B cell (primary cell): Measurements from ENCODE around the gene ALKBH4. TPM values are rescaled to one million over a fixed set of nuclear protein-coding genes. Genes with fewer than 3 reads are reported as not detected.

ENCODE experiments used
- ATAC-seq: fragments of 200-7000 bp; cut with Tn5 transposase; one replicate; pipeline ENCODE4 v1.10.0; 2021; ENCODE audit warnings: low read depth, mild to moderate bottlenecking, moderate number of reproducible peaks, moderate library complexity
- CTCF ChIA-PET: fragments of 350-600 bp; sonication (Branson Sonifier 250); formaldehyde crosslinking; loops from one replicate; lab custom pipeline; 2021; ENCODE audit warnings: antibody characterized with exemption, inconsistent platforms; lab: Charles Lee
- POLR2A ChIA-PET: fragments of 350-600 bp; sonication (Branson Sonifier 250); formaldehyde crosslinking; loops from one replicate; lab custom pipeline; 2021; ENCODE audit warnings: antibody characterized with exemption; lab: Charles Lee
- DNase-seq: peaks from one replicate; pipeline ENCODE4 v3.0.0; 2013
- H2AFZ ChIP-seq: 2 replicates; pipeline ENCODE4 v1.6.1; 2012; ENCODE audit warnings: mild to moderate bottlenecking, low read depth, low read length; ENCODE audit not compliant: insufficient read depth, poor library complexity, severe bottlenecking
- H3K27ac ChIP-seq, 2 donors: 1 replicate in 1 of 2; 2 replicates in 1 of 2; pipeline ENCODE4 v1.5.1; 2012 to 2013; ENCODE audit warnings: low read length in 2 of 2, mild to moderate bottlenecking in 2 of 2, moderate library complexity in 1 of 2
- H3K27me3 ChIP-seq, 4 experiments: fragments of 200-600 bp in 1 of 4; sonication (generic) in 1 of 4; replicated peaks in 1 of 4; 1 replicate in 2 of 4; 2 replicates in 2 of 4; pipeline versions ENCODE4 v1.6.1 to v1.7.0; 2013 to 2016; ENCODE audit warnings: low read length in 3 of 4, mild to moderate bottlenecking in 2 of 4, mixed read lengths in 1 of 4, moderate library complexity in 1 of 4; ENCODE audit not compliant: insufficient read depth in 4 of 4, control insufficient read depth in 3 of 4; ENCODE audit errors: control extremely low read depth in 1 of 4
- H3K36me3 ChIP-seq, 2 experiments: replicated peaks in 1 of 2; 1 replicate in 1 of 2; 2 replicates in 1 of 2; pipeline versions ENCODE4 v1.6.1 to v1.7.1; 2013; ENCODE audit warnings: low read length in 1 of 2; ENCODE audit not compliant: insufficient read depth in 2 of 2, control insufficient read depth in 1 of 2; ENCODE audit errors: control extremely low read depth in 1 of 2, extremely low read depth in 1 of 2
- H3K4me1 ChIP-seq, 2 donors: fragments of 200-600 bp in 1 of 2; sonication (generic) in 1 of 2; 1 replicate in 1 of 2; 2 replicates in 1 of 2; pipeline versions ENCODE4 v1.5.1 to v1.6.1; 2013 to 2017; ENCODE audit warnings: low read length in 2 of 2; ENCODE audit not compliant: control insufficient read depth in 2 of 2, insufficient read depth in 2 of 2
- H3K4me2 ChIP-seq: replicated peaks from 2 replicates; pipeline ENCODE3; 2012; ENCODE audit warnings: mild to moderate bottlenecking, low read depth, low read length; ENCODE audit not compliant: poor library complexity, severe bottlenecking
- H3K4me3 ChIP-seq, 5 experiments: fragments of 200-600 bp in 1 of 5; sonication (generic) in 1 of 5; 1 replicate in 3 of 5; 2 replicates in 2 of 5; pipeline versions ENCODE4 v1.5.1 to v1.7.0; 2011 to 2016; ENCODE audit warnings: low read length in 4 of 5, mild to moderate bottlenecking in 4 of 5, low read depth in 2 of 5, control low read depth in 1 of 5, moderate library complexity in 1 of 5; ENCODE audit not compliant: insufficient read depth in 1 of 5; ENCODE audit errors: control extremely low read depth in 1 of 5, extremely low read depth in 1 of 5
- H3K79me2 ChIP-seq: fragments of 200-600 bp; sonication (generic); one replicate; pipeline ENCODE4 v1.6.0; 2016; ENCODE audit warnings: low read length; ENCODE audit not compliant: control insufficient read depth, insufficient read depth
- H3K9ac ChIP-seq: fragments of 200-600 bp; sonication (generic); 2 replicates; pipeline ENCODE4 v1.6.1; 2017; ENCODE audit warnings: mild to moderate bottlenecking, low read length, moderate library complexity
- H3K9me3 ChIP-seq, 3 donors: one replicate each; pipeline versions ENCODE4 v1.6.1 to v1.7.1; 2013; ENCODE audit warnings: low read length in 2 of 3; ENCODE audit not compliant: control insufficient read depth in 2 of 3, insufficient read depth in 1 of 3; ENCODE audit errors: control extremely low read depth in 1 of 3
- H4K20me1 ChIP-seq: 2 replicates; pipeline ENCODE4 v1.6.0; 2012; ENCODE audit warnings: mild to moderate bottlenecking, low read length; ENCODE audit not compliant: insufficient read depth, control insufficient read depth, poor library complexity, severe bottlenecking
- H3K27ac Mint-ChIP-seq: one replicate; pipeline ENCODE4 v1.8.0; 2021; ENCODE audit warnings: mixed read lengths
- H3K27me3 Mint-ChIP-seq: one replicate; pipeline ENCODE4 v1.8.0; 2021; ENCODE audit warnings: mixed read lengths
- H3K4me1 Mint-ChIP-seq: one replicate; pipeline ENCODE4 v1.8.0; 2021; ENCODE audit warnings: mixed read lengths
- H3K4me3 Mint-ChIP-seq: one replicate; pipeline ENCODE4 v1.8.0; 2021; ENCODE audit warnings: mixed read lengths
- H3K9me3 Mint-ChIP-seq: one replicate; pipeline ENCODE4 v1.8.0; 2022; ENCODE audit warnings: mixed read lengths; ENCODE audit not compliant: insufficient read depth
- EZH2 ChIP-seq: IDR thresholded peaks from 2 replicates; pipeline ENCODE4 v1.6.1; 2012; ENCODE audit warnings: borderline replicate concordance, low read depth, mild to moderate bottlenecking, moderate library complexity, low read length; ENCODE audit not compliant: insufficient read depth, poor library complexity, severe bottlenecking
- WGBS: methylation state at CpG from one replicate; pipeline ENCODE4 v1.1.5; 2013; ENCODE audit warnings: missing lambda C conversion rate; ENCODE audit not compliant: insufficient coverage; 5-methylcytosine and 5-hydroxymethylcytosine counted together
- intact Hi-C: fragments of 100-400 bp; cut with micrococcal nuclease; formaldehyde crosslinking; loops from one replicate; pipeline ENCODE4 v1.10.0; 2022
- polyA plus RNA-seq: library from polyadenylated mRNA; depleted of rRNA; stranded (reverse); fragments of >200 nt; gene quantifications from 2 replicates; pipeline ENCODE4 v1.2.3, GENCODE V29; 2012
- total RNA-seq, 2 donors: library from RNA; stranded (reverse); fragments of 120-200 nt in 1 of 2; gene quantifications; 1 replicate in 1 of 2; 2 replicates in 1 of 2; pipeline versions ENCODE4 v1.2.3 to v1.2.4, GENCODE V29; 2013 to 2022
- TF ChIP-seq, protein P1 (sequence below): fragments of 200-600 bp; IDR thresholded peaks from one replicate; pipeline ENCODE4 v1.8.0; 2022; ENCODE audit warnings: antibody characterized with exemption, mild to moderate bottlenecking

Gene ALKBH4
- total and polyA plus RNA-seq, 2 donors (not counting 1 experiment from before 2014, with no cell fraction given) = 6.2 to 8.6 TPM

DNA sequence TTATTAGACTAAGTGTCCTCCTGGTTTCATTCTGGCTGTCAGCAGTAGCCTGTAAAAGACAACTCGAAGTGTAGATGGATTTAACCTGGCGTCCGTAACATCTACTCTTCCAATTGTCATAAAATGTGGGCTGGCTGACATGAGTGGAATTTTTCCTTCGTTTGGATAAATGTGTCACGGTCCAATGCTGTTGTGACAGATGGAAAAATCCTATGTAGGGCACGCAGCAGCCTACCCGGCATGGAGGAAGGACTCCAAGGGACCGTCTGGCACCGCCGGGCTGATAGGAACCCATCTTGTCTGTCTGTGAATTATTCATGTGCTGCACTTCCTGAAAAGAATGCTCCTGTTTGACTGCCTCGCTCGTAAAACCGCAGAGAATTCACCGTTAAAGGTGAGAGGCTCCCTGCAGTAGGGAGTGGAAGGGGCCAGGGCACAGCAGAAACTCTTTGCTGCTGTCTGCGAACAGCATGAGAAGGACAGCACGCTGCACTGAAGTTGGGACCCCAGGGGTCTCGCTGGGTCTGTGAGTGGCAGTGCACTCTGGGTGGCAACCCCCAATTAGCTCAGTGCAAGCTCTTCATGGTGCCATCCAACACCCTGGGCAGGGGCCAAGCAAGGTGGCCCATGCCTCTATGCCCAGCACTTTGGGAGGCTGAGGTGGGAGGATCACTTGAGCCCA, 32.9 kb downstream of the ALKBH4 start:
- Histone ChIP-seq H2AFZ (peak overlapping the region; percentile 31), H3K27me3 (no peaks in the 10 kb centered on the region), H3K4me3 (peak overlapping the region in 3 of 5 experiments; percentile 12 to 23 (median 13)), H3K4me1 (peaks cover 82 to 90% of the 10 kb centered on the region in 2 donors), H3K4me2 (peak overlapping the region; percentile 95), H3K9me3 (no peaks in the 10 kb centered on the region), H4K20me1 (no peaks in the 10 kb centered on the region), H3K9ac (peak overlapping the region; percentile 43), H3K27ac (peak overlapping the region; percentile 98 to 100), H3K36me3 (peaks cover 0 to 12% of the 10 kb centered on the region in 2 experiments), H3K79me2 (peaks cover 53% of the 10 kb centered on the region)
- POLR2A ChIA-PET = interaction anchor here (0.8 to 13.6 kb wide), 4 partner anchors 9 to 24 kb away, joined by 3 to 223 read pairs (median 72); no protein-coding TSS in a partner anchor
- Mint-ChIP-seq H3K4me3 (peak overlapping the region; percentile 88), H3K9me3 (no peaks in the 10 kb centered on the region), H3K27ac (peak overlapping the region; percentile 96), H3K27me3 (no peaks in the 10 kb centered on the region), H3K4me1 (peaks cover 74% of the 10 kb centered on the region)
- CTCF ChIA-PET = interaction anchor here (0.7 to 46.3 kb wide), 6 partner anchors 8 to 240 kb away, joined by 3 to 1182 read pairs (median 5); no protein-coding TSS in a partner anchor
- intact Hi-C loops = no loop called here
- DNase-seq (peak; percentile 86), ATAC-seq (peak; percentile 11)
- WGBS = 17% methylated on average over 17 of the region's 17 CpGs
- TF ChIP-seq EZH2 = no peak
- TF ChIP-seq, protein P1, sequence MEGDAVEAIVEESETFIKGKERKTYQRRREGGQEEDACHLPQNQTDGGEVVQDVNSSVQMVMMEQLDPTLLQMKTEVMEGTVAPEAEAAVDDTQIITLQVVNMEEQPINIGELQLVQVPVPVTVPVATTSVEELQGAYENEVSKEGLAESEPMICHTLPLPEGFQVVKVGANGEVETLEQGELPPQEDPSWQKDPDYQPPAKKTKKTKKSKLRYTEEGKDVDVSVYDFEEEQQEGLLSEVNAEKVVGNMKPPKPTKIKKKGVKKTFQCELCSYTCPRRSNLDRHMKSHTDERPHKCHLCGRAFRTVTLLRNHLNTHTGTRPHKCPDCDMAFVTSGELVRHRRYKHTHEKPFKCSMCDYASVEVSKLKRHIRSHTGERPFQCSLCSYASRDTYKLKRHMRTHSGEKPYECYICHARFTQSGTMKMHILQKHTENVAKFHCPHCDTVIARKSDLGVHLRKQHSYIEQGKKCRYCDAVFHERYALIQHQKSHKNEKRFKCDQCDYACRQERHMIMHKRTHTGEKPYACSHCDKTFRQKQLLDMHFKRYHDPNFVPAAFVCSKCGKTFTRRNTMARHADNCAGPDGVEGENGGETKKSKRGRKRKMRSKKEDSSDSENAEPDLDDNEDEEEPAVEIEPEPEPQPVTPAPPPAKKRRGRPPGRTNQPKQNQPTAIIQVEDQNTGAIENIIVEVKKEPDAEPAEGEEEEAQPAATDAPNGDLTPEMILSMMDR = no peak
